AG04450 (cell line): ENCODE measurements around the gene PCDHGA8. TPM values are rescaled to one million over a fixed set of nuclear protein-coding genes. Genes with fewer than 3 reads are reported as not detected.
"Not testable (repeated sequence)": the region's sequence is repeated elsewhere in the genome, so short reads cannot be mapped to it uniquely, and the experiment has no call there.

Experiments
- CTCF ChIA-PET: fragments of 300-600, 350-600 bp; formaldehyde crosslinking; extraction: SDS; loops from one replicate; lab custom pipeline; 2022; ENCODE audit warnings: antibody characterized with exemption, inconsistent platforms; lab: Charles Lee
- POLR2A ChIA-PET: fragments of 350-600 bp; formaldehyde crosslinking; extraction: SDS; loops from one replicate; lab custom pipeline; 2021; ENCODE audit warnings: antibody characterized with exemption, inconsistent platforms; lab: Yijun Ruan, JAX
- DNase-seq: peaks from one replicate; pipeline ENCODE4 v3.0.0-alpha.2; 2011; ENCODE audit warnings: low read depth, low spot score
- H3K27ac ChIP-seq: one replicate; pipeline ENCODE4 v1.5.1; 2012; ENCODE audit warnings: low read depth, low read length, control low read depth
- H3K27me3 ChIP-seq: one replicate; pipeline ENCODE4 v1.6.0; 2012; ENCODE audit warnings: low read length; ENCODE audit not compliant: control insufficient read depth, insufficient read depth
- H3K4me3 ChIP-seq: 2 replicates; pipeline ENCODE4 v1.5.1; 2011; ENCODE audit warnings: mild to moderate bottlenecking, low read depth, low read length, control low read depth
- H3K9me3 ChIP-seq: 2 replicates; pipeline ENCODE4 v1.5.1; 2012; ENCODE audit warnings: low read length; ENCODE audit not compliant: control insufficient read depth, insufficient read depth
- CTCF ChIP-seq: IDR thresholded peaks from 2 replicates; pipeline ENCODE4 v1.5.1; 2011; ENCODE audit warnings: low read depth, low read length, control low read depth, inconsistent platforms
- polyA plus RNA-seq: library from polyadenylated mRNA; depleted of rRNA; stranded (reverse); fragments of >200 nt; gene quantifications from 2 replicates; pipeline ENCODE4 v1.2.3, GENCODE V29; 2011

The PCDHGA8 gene
- polyA plus RNA-seq, 1 experiment, result 0.93 TPM

- Histone ChIP-seq H3K4me3 (no peak overlapping the region), H3K27me3 (peaks cover 2% of the 10 kb centered on the region), H3K9me3 (peaks cover 56% of the 10 kb centered on the region), H3K27ac (no peak overlapping the region)
- POLR2A ChIA-PET, result no interaction called here
- no peak for TF ChIP-seq CTCF
- CTCF ChIA-PET, result interaction anchor here (4.8 kb wide), 1 partner anchor 170 kb away, joined by 20 read pairs; no protein-coding TSS in a partner anchor
- DNase-seq, result no peak
Observed at GRCh38 chr5:141388661-141389060, 3.8 kb upstream of the PCDHGA8 start.

GRCh38 chr5:141389153-141390042 is 3.0 kb upstream of the PCDHGA8 start:
- TF ChIP-seq CTCF, result no peak
- no peak for DNase-seq
- POLR2A ChIA-PET, result no interaction called here
- CTCF ChIA-PET, result interaction anchor here (0.8 to 4.8 kb wide), 4 partner anchors 15 to 174 kb away, joined by 3 to 25 read pairs (median 12); no protein-coding TSS in a partner anchor
- H3K4me3 ChIP-seq, result no peak overlapping the region
- no peak overlapping the region for H3K27ac ChIP-seq
- no peaks in the 10 kb centered on the region for H3K27me3 ChIP-seq
- peaks cover 55% of the 10 kb centered on the region for H3K9me3 ChIP-seq

- POLR2A ChIA-PET, result no interaction called here
- peaks cover 58% of the 10 kb centered on the region for H3K9me3 ChIP-seq
- CTCF ChIA-PET, result interaction anchor here (3.4 to 3.9 kb wide), 2 partner anchors 165 to 171 kb away, joined by 25 to 31 read pairs; no protein-coding TSS in a partner anchor
Observed at GRCh38 chr5:141393267-141393666, 834 bp downstream of the PCDHGA8 start.

GRCh38 chr5:141394401-141395187 is 2.2 kb downstream of the PCDHGA8 start:
- CTCF ChIA-PET, result interaction anchor here (1.0 to 4.3 kb wide), 4 partner anchors 18 to 171 kb away, joined by 3 to 40 read pairs (median 6); partner anchors contain the start of genes PCDHB14 and PCDHGA10
- peaks cover 56% of the 10 kb centered on the region for H3K9me3 ChIP-seq
- DNase-seq, POLR2A ChIA-PET, H3K4me3 ChIP-seq, H3K27me3 ChIP-seq, H3K27ac ChIP-seq: not testable (repeated sequence)

More at GRCh38 chr5:141393267-141393666, 834 bp downstream of the PCDHGA8 start:
- no peak for TF ChIP-seq CTCF
- H3K27me3 ChIP-seq, result no peaks in the 10 kb centered on the region
- H3K27ac ChIP-seq, result no peak overlapping the region
- H3K4me3 ChIP-seq, result no peak overlapping the region
- no peak for DNase-seq
